Activated CD8-positive, alpha-beta memory T cell treated with anti-CD3 and anti-CD28 coated beads, Interleukin-2, amount 50 U/mL, for 48 hours (primary cell): ENCODE data around the gene PCBP3.

ENCODE experiments used
- DNase-seq: peaks from one replicate; pipeline ENCODE4 v3.0.0-alpha.2; 2020

Gene PCBP3

DNA sequence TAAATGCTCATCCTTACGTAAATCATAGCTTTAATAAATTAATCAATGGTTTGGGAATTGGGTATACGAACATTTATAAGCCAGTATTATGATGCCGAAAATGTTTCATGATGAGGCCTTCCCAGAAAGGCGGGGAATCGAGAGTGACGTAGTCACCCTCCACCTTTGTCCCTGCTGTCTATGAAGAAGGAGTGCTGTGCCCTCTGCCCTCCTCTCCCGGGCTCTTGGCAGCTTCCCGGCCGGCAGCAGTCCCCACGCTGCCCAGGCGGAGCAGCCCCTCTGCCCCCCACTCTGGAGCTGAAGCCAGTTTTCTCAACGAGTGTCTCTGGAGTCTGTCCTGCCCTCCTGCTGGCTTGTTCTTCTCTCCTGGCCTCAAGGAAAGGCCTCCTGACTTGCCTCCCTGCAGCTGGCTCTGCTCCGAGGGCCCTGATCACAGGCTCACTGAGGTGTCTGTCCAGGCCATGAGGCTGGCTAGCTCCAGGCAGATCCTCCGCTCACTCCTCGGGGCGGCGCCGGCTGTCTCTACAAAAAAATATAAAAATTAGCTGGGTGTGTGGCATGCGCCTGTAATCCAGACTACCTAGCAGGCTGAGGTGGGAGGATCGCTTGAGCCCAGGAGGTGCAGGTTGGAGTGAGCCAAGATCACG, 187.3 kb downstream of the PCBP3 start:
- peak; percentile 45 for DNase-seq

DNA sequence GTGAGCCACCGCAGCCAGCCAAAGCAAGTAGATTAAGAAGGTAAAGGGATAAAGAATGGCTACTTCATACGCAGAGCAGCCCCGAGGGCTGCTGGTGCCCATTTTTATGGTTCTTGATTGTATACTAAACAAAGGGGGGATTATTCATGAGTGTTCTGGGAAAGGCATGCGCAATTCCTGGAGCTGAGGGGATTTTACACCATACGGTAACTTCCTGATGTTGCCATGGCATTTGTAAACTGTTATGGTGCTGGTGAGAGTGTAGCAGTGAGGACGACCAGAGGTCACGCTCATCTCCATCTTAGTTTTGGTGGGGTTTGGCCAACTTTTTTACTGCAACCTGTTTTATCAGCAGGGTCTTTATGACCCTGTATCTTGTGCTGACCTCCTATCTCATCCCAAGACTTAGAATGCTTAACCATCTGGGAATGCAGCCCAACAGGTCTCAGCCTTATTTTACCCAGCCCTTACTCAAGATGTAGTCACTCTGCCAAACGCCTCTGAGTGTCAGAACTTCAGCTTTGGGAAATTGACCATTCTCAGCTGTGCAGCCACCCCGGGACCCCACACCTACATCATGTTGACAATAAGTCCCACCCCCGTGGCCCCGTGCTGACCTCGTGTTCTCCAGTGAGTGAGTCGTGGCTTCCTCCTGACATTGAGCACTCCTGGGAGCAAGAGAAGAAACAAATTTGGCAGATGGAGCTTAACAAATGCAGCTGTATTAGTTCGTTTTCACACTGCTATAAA, 188.6 kb downstream of the PCBP3 start:
- peak; percentile 37 for DNase-seq

DNA sequence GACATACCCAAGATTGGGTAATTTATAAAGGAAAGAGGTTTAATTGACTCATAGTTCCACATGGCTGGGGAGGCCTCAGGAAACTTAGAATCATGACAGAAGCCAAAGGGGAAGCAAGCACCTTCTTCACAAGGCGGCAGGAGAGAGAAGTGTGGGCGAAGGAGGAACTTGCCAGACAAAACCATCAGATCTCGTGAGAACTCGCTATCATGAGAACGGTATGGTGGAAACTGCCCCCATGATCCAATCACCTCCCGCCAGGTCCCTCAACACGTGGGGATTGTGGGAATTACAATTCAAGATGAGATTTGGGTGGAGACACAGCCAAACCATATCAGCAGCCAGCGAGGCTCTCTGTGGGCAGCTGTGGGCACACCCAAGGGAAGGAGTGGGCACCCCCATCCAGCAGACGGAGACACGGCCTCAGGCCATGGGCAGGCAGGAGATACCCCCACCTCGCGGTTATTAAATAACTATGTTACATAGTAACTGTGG, 189.3 kb downstream of the PCBP3 start:
- peak; percentile 25 for DNase-seq

DNA sequence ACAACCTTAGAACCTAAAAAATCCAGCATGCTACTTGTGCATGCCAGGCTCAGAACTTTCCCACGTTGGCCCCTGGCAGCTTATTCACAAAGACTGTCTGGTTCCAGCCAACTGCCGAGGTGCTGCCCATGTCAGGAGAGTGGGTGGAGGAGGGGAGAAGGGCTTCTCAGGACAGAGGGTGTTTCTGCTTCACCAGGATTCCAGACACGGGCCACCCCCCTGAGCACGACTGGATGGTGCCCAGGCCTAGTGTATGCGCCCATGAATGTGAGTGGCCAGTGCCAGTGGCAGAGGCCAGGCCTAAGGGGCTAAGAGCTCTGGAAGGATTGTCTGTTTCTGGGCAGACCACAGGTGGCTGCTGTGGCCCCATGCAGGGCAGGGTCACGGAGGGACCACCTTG, 189.9 kb downstream of the PCBP3 start:
- peak; percentile 36 for DNase-seq

DNA sequence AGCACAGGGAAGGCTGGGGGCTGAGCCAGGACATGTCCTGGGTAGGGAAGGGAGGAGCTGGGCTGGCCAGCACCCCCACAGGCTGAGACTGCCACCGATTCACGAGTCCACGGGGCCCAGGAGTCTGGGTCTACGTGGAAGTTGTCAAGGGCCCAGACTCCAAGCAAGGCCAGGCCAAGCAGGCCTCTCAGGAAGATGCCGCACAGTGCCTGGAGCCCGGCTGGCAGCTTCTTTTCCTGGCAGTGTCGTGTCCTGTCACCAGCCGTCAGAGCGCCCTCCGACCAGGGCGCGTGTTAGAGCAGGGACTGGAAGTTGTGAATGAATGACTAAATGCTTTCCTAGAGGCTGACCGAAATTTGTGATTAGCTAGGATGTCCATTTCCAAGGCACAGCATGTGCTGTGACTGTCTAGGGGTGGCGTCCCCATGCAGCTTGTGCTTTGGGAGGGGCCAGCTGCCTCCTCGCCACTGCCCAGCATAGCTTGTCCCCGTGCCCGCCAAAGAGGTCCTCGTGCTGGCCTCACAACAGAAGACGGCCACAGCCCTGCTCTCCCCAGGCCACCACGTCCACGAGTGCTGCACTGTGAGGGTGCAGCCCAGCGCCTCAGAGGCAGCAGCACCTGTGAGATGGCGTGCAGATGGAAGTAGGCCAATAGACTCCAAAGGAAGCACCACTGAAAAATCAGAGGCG, 190.6 kb downstream of the PCBP3 start:
- DNase-seq = peak; percentile 36

DNA sequence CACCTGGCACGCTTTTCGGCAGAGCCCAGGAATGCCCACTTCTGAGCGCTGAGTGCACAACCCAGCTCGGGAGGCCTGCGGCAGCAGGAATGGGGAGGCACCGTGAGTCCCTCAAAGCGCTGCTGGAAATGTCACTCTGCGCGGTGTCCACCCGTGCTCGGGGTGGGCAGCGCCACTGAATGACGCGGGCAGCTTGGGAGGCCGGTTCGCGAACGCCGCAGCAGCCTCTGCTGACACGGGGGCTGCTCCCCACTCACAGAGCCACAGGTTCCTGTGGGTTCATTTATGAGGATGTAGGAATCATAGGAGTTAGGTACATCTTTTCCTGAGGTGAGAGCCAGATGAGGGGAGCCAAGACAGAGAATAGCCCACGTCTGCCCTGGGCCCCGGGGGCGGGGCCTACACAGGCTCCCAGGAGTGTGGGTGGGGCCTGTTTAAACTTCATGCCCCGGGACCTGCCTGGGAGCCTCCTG, 191.3 kb downstream of the PCBP3 start:
- DNase-seq = peak; percentile 42

DNA sequence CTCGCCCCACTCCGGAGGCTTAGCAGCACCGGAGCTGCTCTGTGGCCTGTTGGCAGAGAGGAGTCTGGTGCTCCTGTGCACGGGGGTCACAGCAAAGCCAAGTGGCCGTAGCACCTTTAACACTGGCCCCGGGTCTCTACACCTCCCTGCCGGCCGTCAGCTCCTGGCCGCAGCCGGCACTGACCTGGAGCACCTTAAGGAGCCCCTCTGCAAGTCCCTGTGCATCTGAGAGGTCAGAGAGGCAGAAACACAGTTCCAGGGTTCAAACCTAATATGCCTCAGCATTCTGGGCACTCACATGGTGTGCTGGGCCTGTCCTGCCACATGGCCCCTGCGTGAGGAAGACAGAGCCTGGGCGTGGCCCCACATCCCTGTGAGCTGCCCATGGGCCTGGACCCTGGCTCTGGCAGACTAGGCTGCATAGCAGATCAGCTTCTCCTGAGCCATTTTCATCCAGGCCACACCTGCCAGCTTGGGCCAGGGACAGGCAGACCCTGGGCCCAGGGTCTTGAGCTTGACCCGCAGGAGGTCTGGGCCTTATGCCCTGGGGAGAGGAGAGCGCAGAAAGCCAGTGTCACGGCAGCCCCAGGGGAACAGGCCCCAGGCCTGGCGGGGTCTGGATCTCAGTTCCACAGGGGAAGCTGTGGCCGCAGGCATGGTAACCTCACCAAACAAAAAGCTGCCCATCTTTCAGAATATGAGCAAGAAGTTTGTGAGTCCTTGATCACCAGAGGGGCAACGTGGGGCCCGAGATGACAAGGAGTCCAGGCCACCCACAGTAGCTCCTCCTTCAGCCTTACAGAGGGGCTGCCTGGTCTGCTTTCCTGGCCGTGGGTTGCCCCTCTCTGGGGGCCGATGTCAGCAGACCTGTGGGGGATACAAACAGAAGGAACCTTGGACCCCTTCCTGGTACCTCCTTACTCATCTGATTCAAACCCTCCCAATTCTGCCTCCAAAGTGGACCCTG, 192.1 kb downstream of the PCBP3 start:
- peak; percentile 28 for DNase-seq

DNA sequence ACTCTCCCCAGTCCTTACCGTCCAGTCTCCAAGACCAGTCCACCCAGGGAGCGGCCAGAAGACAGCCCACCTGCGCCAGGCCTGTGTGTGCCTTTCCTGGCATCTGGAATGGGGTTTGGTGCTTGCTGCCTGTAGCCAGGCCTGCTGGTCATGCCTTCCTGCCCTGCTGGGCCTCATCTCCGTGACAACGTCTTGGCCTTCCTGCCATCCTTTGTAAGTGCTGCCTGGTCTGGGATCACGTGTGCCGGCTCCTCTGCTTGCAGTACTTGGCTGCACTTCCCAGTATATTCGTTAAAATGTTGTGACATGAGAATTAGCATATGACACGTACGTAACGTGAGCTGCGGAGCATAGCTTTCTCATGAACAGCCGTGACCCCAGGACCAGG, 192.7 kb downstream of the PCBP3 start:
- DNase-seq = peak; percentile 40

DNA sequence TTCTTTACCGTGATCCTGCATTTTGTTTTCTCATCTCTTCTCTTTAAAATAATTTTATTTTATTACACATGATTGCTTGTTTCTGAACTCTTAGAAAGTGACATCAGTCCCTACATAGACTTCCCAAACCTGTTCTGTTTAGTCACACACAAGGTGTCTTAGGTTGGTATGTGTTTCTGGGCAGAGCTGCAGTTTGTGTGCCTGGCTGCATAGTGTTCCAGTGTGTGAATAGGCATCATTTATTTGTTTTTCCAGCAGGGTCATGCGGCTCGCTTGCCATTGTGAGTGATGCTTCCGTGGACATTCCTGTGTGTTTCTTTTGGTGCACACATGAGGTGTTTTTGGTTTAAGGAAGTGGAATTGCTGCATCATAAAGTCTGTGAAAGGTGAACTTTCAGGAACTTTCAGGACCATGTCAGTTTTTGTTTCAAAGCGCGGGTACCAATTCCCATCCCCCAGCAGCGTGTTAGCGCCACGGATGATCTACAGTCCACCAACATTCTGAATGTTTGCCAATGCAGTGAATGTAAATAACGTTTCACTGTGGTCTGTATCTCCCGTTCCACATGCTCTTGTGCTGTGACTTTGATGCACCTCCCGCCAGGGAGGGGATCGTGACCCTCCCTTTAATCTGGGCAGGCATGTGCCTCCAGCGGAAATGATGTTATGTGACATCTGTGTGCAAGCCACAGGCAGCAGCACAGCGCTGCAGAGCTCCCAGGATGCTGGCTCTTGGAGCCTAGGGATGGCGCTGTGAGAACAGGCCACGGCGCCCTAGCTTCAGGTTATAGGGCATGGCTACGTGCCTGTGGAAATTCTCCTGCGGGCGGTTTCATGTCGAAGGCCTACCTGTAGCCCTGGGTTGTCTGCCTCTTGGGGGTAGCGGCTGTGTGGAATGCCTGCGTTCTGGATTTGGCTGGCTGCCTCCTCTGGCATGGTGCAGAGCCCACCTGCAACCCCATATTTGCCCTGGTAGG, 193.5 kb downstream of the PCBP3 start:
- peak; percentile 30 for DNase-seq

DNA sequence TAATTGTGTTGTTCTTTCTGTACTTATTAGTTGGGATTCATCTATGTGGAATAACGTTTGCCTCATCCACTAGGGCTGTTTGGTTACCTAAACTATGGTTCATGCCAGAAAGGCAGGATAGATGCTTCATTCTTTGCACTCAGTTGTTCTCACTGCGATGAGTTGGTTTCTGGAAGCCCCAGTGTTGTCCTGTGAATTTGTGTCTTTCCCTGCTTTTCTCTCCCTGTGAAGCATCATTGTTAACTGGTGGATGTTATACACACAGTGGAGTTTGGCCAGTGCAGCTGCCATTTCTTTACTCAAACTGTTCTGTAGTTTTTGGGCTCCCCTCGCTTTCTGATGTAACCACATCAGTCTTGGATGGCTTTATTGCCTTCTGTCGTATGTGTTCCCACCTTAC, 194.4 kb downstream of the PCBP3 start:
- DNase-seq = no peak

DNA sequence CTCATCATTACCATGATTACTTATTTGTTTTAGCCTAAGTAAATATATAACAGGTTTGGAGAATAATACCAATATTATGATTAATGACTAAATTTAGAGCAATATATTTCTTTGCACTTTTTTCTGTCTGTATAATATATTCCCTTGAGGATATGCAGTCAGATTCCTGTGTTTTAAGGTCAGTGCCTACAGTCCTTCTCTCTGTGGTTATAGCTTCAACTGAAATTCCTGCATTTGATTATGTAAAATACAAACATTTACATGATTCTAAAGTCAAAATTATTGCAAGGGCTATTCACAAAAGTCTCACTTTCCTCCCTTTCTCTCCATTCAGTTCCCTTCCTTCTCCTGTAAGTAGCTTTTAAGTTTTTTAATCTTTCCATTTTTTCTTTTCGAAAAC, 195.1 kb downstream of the PCBP3 start:
- no peak for DNase-seq

DNA sequence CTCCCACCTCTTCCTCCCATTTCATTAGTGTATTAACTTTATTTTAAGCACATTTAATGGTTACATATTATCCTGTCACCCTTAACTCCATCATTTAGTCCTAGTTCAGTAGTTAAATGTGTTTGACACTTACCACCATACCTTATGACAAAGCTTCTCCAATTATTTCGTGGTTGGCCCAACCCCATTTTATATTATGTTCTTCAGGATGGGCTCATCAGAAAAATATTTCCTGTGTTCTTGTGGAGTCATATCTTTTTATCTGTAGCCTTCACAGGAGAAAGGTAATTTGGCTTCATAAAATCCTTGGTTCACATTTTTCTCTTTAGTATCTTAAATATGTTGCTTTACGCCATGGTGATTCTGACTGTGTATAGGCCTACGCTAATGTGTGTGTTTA, 195.7 kb downstream of the PCBP3 start:
- DNase-seq = no peak

DNA sequence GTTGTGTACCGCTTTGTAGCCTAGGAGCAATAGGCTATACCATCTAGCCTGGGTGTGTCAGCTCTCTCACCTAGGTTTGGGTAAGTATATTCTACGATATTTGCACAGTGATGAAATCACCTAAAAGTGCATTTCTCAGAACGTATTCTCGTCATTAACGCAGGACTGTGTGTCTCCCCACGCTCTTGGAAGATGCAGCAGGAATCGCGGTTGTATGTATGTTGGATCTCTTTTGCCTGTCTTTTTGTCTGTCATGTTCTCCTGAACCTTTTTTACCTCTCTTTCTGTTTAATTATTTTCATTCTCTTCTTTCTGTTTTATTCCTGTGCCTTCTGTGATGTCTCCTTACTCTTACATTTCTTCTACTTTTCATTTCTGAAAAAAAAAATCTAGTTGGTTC, 197.5 kb downstream of the PCBP3 start:
- DNase-seq = no peak

DNA sequence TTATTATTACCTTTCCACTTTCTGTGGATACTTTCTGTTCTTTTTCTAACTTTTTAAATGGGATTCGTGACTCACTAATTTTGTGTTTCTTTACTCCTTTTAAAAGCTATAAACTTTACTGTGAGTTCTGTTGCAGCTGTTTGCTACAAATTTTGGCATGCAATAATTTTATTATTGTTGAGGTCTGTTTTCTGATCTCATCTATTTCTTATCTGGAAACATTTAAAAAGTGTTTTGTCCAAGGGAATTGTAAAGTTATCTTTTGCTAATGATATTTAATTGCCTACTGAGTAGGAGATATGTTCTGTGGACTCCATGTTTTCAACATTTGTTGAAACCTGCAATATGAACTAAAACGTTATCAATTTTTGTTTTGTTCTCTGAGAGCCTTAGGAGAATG, 199.9 kb downstream of the PCBP3 start:
- no peak for DNase-seq

DNA sequence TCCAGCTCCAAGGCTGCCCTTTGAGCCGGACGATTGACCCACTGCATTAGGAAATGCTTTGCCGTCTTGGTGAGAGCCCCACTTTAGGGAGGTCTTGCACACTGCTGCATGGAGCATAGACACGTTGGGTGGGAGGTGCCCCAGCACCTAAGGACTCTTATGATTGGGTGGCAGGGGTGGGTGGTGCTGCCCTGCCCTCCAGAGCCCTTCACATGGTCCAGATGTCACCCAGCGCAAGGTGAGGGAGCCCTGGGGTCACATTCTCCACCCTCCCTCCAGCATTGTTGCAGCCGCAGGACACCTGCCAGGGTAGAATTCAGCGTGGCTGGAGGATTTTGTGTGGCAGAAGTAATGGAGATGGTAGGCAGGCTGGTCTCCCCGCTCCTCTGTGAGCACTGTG, 200.7 kb downstream of the PCBP3 start:
- no peak for DNase-seq

DNA sequence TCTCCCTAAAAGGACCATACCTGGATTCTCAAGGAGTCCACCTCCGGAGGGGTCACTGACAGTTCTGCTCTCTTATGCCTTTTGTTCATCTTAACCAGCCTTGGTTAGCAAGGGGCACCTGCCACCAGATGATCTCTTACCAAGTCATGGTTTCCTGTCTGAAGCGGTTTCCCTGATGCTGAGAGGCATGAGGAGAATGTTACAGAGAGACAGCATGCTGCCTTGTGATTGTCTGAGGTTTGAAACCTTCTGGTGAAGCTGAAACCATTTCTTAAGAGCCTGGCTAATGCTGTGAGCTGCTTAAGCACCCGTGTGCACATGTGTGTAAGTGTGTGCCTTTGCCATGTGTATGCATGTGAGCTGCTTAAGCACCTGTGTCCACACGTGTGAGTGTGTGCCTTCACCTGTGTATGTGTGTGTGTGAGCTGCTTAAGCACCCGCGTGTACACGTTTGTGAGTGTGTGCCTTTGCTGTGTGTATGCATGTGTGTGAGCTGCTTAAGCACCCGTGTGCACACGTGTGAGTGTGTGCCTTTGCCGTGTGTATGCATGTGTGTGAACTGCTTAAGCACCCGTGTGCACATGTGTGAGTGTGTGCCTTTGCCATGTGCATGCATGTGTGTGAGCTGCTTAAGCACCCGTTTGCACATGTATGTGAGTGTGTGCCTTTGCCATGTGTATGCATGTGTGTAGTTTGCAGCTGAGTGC, 201.7 kb downstream of the PCBP3 start:
- DNase-seq = no peak

DNA sequence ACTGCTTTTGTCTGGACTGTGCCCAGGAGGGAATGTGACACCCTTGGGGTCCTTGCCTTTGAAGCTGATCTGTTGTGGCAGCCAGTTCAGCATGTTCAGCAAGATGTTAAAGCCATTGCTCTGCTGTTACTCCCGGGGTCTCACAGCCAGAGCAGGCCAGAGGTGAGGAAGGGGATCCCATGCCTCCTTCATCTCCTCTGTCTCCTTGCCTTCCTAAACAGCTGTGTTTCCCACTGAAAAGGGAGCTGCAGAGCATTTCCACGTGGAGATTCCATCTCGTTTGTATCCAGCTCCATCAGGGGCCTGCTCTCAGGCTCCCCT, 202.2 kb downstream of the PCBP3 start:
- DNase-seq = no peak

DNA sequence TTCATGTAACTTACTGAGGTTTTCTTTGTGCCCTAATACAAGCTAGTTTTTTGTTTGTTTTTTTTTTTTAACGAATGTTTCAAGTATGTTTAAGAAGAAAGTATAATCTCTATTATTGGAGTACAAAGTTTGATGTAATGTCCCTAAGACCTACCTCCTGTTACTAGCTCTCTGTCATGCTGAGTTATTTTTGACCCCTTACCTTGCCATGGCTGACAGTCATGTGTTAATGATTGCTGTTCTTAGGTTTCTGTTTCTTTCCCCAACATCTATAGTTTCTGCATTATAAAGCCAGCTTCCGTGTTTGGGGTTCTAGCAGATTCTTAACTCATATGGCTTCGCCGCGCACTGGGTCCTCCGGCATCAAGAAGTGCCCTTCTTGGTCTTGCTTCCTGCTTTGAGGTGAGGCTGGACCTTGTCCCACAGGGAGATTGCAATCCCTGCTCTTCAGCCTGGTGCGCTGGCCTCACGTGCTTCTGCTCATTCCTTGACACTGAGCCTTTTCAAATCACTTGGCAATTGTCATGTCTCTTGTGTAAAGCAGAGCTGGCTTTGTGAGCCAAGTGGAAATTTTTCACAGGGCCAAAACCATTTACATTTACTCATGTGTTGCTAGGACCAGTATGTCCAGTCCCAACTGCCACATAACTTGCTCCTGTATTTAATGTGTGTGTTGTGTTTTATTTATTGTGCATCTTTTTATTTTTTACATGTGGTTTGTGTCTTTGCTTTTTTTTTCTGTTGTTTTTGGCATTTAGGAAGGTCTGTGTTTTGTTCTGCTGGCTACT, 203.0 kb downstream of the PCBP3 start:
- DNase-seq = no peak

DNA sequence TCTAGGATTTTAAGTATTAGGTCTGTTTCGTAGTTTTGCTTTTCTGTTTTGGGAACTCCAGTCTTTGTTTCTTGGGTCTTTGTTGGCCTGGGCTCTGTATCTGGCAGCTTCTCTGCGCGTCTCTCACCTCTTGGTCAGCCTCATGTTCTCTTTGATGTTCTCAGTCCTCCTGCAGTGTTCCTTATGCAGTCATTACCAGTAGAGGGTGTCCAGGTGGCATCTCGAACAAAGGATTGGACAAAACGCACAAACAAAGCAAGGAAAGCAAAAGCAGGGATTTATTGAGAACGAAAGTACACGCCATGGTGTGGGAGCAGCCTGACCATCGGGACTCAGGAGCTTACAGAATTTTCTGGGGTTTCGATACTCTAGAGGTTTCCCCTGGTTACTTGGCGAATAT, 204.3 kb downstream of the PCBP3 start:
- DNase-seq = no peak

DNA sequence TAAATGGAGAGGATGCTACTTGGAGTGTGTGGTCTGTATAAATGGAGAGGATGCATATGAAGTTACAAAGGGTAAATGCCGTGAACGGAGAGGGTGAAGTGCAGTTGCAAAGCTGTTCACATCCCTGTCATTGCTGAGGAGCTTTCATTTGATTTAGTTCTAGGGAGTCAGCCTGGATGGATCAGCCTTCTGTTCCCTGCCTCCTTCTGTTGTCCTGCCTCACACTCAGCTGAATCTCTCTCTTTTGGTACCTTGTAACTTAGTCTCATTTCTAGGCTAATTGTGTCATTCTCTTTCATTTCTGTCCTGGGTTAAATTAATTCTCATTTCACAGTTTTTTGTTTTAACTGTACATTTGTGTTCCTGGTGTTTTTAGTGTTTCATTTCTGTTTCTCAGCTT, 204.8 kb downstream of the PCBP3 start:
- no peak for DNase-seq
